ENCODE measurements around the gene SLC25A45.

GRCh38 chr11:65414776-65415498 is 32.5 kb upstream of the SLC25A45 start:
- TF ChIP-seq REST (IDR thresholded peaks at IDR 0.05; ENCODE audit: unreplicated experiment) (no peak), EZH2 (IDR thresholded peaks at IDR 0.05; ENCODE audit: low read depth, unreplicated experiment) (no peak), EZH2phosphoT487 (IDR thresholded peaks at IDR 0.05; ENCODE audit: unreplicated experiment) (no peak), CTCF (conservative IDR thresholded peaks at IDR 0.05; ENCODE audit: low read depth in 2 of 2) (no peak), POLR2AphosphoS5 (IDR thresholded peaks at IDR 0.05; ENCODE audit: low read depth) (no peak), ZNF462 (CRISPR knock-in tag; IDR thresholded peaks at IDR 0.05) (no peak), ZNF114 (CRISPR knock-in tag; IDR thresholded peaks at IDR 0.05) (no peak), CREB1 (CRISPR knock-in tag; IDR thresholded peaks at IDR 0.05; ENCODE audit: low read depth) (no peak), ZNF331 (CRISPR knock-in tag; IDR thresholded peaks at IDR 0.05; ENCODE audit: low read depth) (no peak), JUNB (IDR thresholded peaks at IDR 0.05; ENCODE audit: unreplicated experiment) (no peak)

Data from GM23338 (cell line).